Uterus (tissue), 4 donors: ENCODE results near the gene PAQR4. TPM values are rescaled to one million over a fixed set of nuclear protein-coding genes. Genes with fewer than 3 reads are reported as not detected.

Experiments used
- DNase-seq, 2 donors: peaks; one replicate each; pipeline ENCODE4 v3.0.0-alpha.2; 2019 to 2020
- H3K27ac ChIP-seq, 2 donors: fragments of 200-600 bp; sonication (generic); 1 replicate in 1 of 2; 2 replicates in 1 of 2; pipeline ENCODE4 v1.5.1; 2016 to 2018
- H3K27me3 ChIP-seq, 2 donors: fragments of 200-600 bp; sonication (generic); one replicate each; pipeline ENCODE4 v1.5.1; 2018 to 2019; ENCODE audit warnings: control low read depth in 1 of 2
- H3K36me3 ChIP-seq, 2 donors: fragments of 200-600 bp; sonication (generic); one replicate each; pipeline ENCODE4 v1.5.1; 2019; ENCODE audit warnings: control low read depth in 1 of 2
- H3K4me1 ChIP-seq, 2 donors: fragments of 200-600 bp; sonication (generic); one replicate each; pipeline ENCODE4 v1.5.1; 2018 to 2019; ENCODE audit warnings: control low read depth in 1 of 2
- H3K4me3 ChIP-seq, 2 donors: fragments of 200-600 bp; sonication (generic); 1 replicate in 1 of 2; 2 replicates in 1 of 2; pipeline ENCODE4 v1.5.1; 2018 to 2019; ENCODE audit warnings: mild to moderate bottlenecking in 1 of 2
- H3K9me3 ChIP-seq, 2 donors: fragments of 200-600 bp; sonication (generic); one replicate each; pipeline ENCODE4 v1.5.1; 2019; ENCODE audit warnings: control low read depth in 1 of 2
- POLR2A ChIP-seq, 2 donors: fragments of 450-650 bp; IDR thresholded peaks; one replicate each; pipeline ENCODE4 v1.6.1; 2016; ENCODE audit warnings: antibody characterized with exemption in 2 of 2, mild to moderate bottlenecking in 1 of 2, moderate library complexity in 1 of 2
- intact Hi-C: fragments of 100-400 bp; cut with DNase I; formaldehyde crosslinking; loops from one replicate; pipeline ENCODE4 v1.15.1; 2023; ENCODE audit warnings: low total_unique reads
- total RNA-seq, 4 donors: library from RNA; depleted of rRNA in 3 of 4; stranded (reverse); fragments of >200 nt in 3 of 4; gene quantifications; one replicate each; pipeline versions ENCODE4 v1.1.0 to v1.2.4, GENCODE V29; 2014 to 2023
- TF ChIP-seq, protein P1 (sequence below), 4 experiments: fragments of 200-600 bp in 2 of 4; fragments of 450-650 bp in 2 of 4; sonication (generic) in 2 of 4; IDR thresholded peaks; one replicate each; pipeline ENCODE4 v1.5.1; 2016 to 2019; ENCODE audit warnings: antibody characterized with exemption in 4 of 4, mild to moderate bottlenecking in 2 of 4, moderate library complexity in 1 of 4
- donor health status: DM: yes; HTN: yes; CAD: no.

Gene PAQR4
- total RNA-seq, 4 donors from 2014 or later: 0.26 to 4.8 (median 2.5) TPM

GRCh38 chr16:3020247-3020603, 51.1 kb downstream of the PAQR4 start, which contains the start of gene TNFRSF12A:
TSS of gene TNFRSF12A (plus strand) at chr16:3020368. CDS start at chr16:3020398, 30 bp downstream.
- peak within 1 kb of the TSS; percentile 94 to 95 for H3K27ac ChIP-seq
- intact Hi-C loops: no loop called here
- H3K4me3 ChIP-seq: peak within 1 kb of the TSS; percentile 51 to 78
- H3K36me3 ChIP-seq: no peaks in the 10 kb centered on the region
- peaks cover 9 to 12% of the 10 kb centered on the region in 2 donors for H3K27me3 ChIP-seq
- peak; percentile 76 to 90 for TF ChIP-seq POLR2A (IDR thresholded peaks at IDR 0.05)
- TF ChIP-seq, protein P1, sequence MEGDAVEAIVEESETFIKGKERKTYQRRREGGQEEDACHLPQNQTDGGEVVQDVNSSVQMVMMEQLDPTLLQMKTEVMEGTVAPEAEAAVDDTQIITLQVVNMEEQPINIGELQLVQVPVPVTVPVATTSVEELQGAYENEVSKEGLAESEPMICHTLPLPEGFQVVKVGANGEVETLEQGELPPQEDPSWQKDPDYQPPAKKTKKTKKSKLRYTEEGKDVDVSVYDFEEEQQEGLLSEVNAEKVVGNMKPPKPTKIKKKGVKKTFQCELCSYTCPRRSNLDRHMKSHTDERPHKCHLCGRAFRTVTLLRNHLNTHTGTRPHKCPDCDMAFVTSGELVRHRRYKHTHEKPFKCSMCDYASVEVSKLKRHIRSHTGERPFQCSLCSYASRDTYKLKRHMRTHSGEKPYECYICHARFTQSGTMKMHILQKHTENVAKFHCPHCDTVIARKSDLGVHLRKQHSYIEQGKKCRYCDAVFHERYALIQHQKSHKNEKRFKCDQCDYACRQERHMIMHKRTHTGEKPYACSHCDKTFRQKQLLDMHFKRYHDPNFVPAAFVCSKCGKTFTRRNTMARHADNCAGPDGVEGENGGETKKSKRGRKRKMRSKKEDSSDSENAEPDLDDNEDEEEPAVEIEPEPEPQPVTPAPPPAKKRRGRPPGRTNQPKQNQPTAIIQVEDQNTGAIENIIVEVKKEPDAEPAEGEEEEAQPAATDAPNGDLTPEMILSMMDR (IDR thresholded peaks at IDR 0.05): peak in 2 of 4 experiments; percentile 19 to 28
- peaks cover 0 to 18% of the 10 kb centered on the region in 2 donors for H3K4me1 ChIP-seq
- H3K9me3 ChIP-seq: no peaks in the 10 kb centered on the region
- DNase-seq: peak; percentile 68 to 80

GRCh38 chr16:3020604-3021448, 51.7 kb downstream of the PAQR4 start:
- DNase-seq: peak; percentile 88 to 89
- Histone ChIP-seq H3K9me3 (no peaks in the 10 kb centered on the region), H3K36me3 (no peaks in the 10 kb centered on the region), H3K4me1 (peaks cover 0 to 18% of the 10 kb centered on the region in 2 donors), H3K27me3 (peaks cover 9 to 12% of the 10 kb centered on the region in 2 donors), H3K27ac (peak overlapping the region; percentile 94 to 95), H3K4me3 (peak overlapping the region; percentile 51 to 78)
- TF ChIP-seq, protein P1 (IDR thresholded peaks at IDR 0.05): no peak
- no peak for TF ChIP-seq POLR2A (IDR thresholded peaks at IDR 0.05)
- intact Hi-C loops: no loop called here

DNA sequence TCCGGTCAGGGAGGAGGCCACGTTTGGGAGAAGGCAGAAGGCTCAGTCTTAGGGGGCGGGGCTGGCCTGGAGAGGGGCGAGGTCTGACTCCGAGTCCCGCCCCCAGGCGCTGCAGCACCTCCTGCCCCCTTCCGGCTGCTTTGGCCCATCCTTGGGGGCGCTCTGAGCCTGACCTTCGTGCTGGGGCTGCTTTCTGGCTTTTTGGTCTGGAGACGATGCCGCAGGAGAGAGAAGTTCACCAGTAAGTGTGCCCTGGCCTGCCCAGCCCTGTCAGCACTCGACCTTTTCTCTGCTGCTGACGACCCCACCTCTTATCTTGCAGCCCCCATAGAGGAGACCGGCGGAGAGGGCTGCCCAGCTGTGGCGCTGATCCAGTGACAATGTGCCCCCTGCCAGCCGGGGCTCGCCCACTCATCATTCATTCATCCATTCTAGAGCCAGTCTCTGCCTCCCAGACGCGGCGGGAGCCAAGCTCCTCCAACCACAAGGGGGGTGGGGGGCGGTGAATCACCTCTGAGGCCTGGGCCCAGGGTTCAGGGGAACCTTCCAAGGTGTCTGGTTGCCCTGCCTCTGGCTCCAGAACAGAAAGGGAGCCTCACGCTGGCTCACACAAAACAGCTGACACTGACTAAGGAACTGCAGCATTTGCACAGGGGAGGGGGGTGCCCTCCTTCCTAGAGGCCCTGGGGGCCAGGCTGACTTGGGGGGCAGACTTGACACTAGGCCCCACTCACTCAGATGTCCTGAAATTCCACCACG, 52.5 kb downstream of the PAQR4 start:
- peak overlapping the region; percentile 94 to 95 for H3K27ac ChIP-seq
- H3K4me1 ChIP-seq: peaks cover 0 to 18% of the 10 kb centered on the region in 2 donors
- peaks cover 9 to 12% of the 10 kb centered on the region in 2 donors for H3K27me3 ChIP-seq
- H3K4me3 ChIP-seq: peak overlapping the region; percentile 51 to 78
- H3K36me3 ChIP-seq: no peaks in the 10 kb centered on the region
- TF ChIP-seq, protein P1 (IDR thresholded peaks at IDR 0.05): peak in 1 of 4 experiments; percentile 20
- TF ChIP-seq POLR2A (IDR thresholded peaks at IDR 0.05): no peak
- no peaks in the 10 kb centered on the region for H3K9me3 ChIP-seq
- intact Hi-C loops: no loop called here
- DNase-seq: peak; percentile 80 to 81

DNA sequence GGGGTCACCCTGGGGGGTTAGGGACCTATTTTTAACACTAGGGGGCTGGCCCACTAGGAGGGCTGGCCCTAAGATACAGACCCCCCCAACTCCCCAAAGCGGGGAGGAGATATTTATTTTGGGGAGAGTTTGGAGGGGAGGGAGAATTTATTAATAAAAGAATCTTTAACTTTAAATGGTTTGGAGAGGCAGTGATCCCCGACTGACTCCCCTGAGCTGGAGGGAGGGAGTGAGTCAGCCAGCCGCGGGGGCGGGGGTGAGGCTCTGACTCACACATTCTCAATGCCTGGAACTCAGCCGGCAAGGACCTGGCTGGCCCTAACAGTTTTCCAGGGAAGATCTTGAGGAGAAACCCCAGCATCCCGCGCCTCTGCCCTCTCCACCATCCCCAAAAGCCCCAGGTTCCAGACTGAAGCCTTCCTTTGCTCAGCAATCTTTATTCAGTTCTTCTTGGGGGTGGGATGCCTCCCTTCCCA, 53.1 kb downstream of the PAQR4 start:
- peaks cover 0 to 18% of the 10 kb centered on the region in 2 donors for H3K4me1 ChIP-seq
- DNase-seq: peak; percentile 95
- no peaks in the 10 kb centered on the region for H3K36me3 ChIP-seq
- intact Hi-C loops: no loop called here
- H3K27me3 ChIP-seq: peaks cover 6 to 12% of the 10 kb centered on the region in 2 donors
- H3K4me3 ChIP-seq: peak overlapping the region; percentile 51 to 78
- H3K9me3 ChIP-seq: no peaks in the 10 kb centered on the region
- peak overlapping the region; percentile 94 to 95 for H3K27ac ChIP-seq
- peak in 1 of 2 donors; percentile 25 for TF ChIP-seq POLR2A (IDR thresholded peaks at IDR 0.05)
- TF ChIP-seq, protein P1 (IDR thresholded peaks at IDR 0.05): no peak
